G401 (cell line): Measurements from ENCODE around the gene ZNF626. TPM values are rescaled to one million over a fixed set of nuclear protein-coding genes. Genes with fewer than 3 reads are reported as not detected.
A peak's percentile ranks its signal among the peaks of the same experiment; 100 is the strongest.
"Not testable (repeated sequence)": the region's sequence is repeated elsewhere in the genome, so short reads cannot be mapped to it uniquely, and the experiment has no call there.

Experiments used
- DNase-seq: peaks from one replicate; pipeline ENCODE4 v3.0.0-alpha.2; 2015; ENCODE audit warnings: low spot score
- in situ Hi-C: cut with HindIII; loops from 2 replicates; pipeline ENCODE4 v1.10.0; 2016; ENCODE audit warnings: low sequenced_read_pairs, mixed read lengths
- total RNA-seq: library from RNA; depleted of rRNA; stranded (reverse); fragments of >200 nt; shearing (Covaris generic); gene quantifications from 2 replicates; pipeline ENCODE4 v1.2.3, GENCODE V29; 2014; rRNA removed

ZNF626 gene
- total RNA-seq = 1.2 and 2.5 TPM in 2 replicates

- peak; percentile 99 for DNase-seq
Measured at GRCh38 chr19:20661150-20661819, at the start of gene ZNF626. TSS of gene ZNF626 (minus strand) at chr19:20661571. CDS start at chr19:20661446, 125 bp downstream.

GRCh38 chr19:20669263-20669662 is 7.9 kb upstream of the ZNF626 start:
- in situ Hi-C loops = no loop called here
- no peak for DNase-seq

More at GRCh38 chr19:20661150-20661819, at the start of gene ZNF626:
- in situ Hi-C loops = no loop called here

- in situ Hi-C loops = no loop called here
- DNase-seq = no peak
Measured at GRCh38 chr19:20667281-20667680, 5.9 kb upstream of the ZNF626 start.

- DNase-seq = peak; percentile 68
- in situ Hi-C loops = no loop called here
Measured at GRCh38 chr19:20664901-20665781, 3.8 kb upstream of the ZNF626 start.

- in situ Hi-C loops, DNase-seq: not testable (repeated sequence)
Measured at GRCh38 chr19:20664475-20664874, 3.1 kb upstream of the ZNF626 start.

GRCh38 chr19:20662421-20663105 is 1.2 kb upstream of the ZNF626 start:
- in situ Hi-C loops = no loop called here
- DNase-seq = peak; percentile 8

- DNase-seq = peak; percentile 5
- in situ Hi-C loops = no loop called here
Measured at GRCh38 chr19:20660473-20661140, 764 bp downstream of the ZNF626 start.

- in situ Hi-C loops = no loop called here
- no peak for DNase-seq
Measured at GRCh38 chr19:20640545-20640944, 20.8 kb downstream of the ZNF626 start.

- in situ Hi-C loops = no loop called here
- no peak for DNase-seq
Measured at GRCh38 chr19:20640023-20640422, 21.3 kb downstream of the ZNF626 start.

- not testable (repeated sequence) for DNase-seq
Measured at GRCh38 chr19:20624560-20624959, 36.8 kb downstream of the ZNF626 start.

GRCh38 chr19:20616071-20616470 is 45.3 kb downstream of the ZNF626 start:
- in situ Hi-C loops = no loop called here

More at GRCh38 chr19:20624560-20624959, 36.8 kb downstream of the ZNF626 start:
- in situ Hi-C loops = not testable (repeated sequence)

GRCh38 chr19:20614971-20615370 is 46.4 kb downstream of the ZNF626 start:
- DNase-seq, in situ Hi-C loops: not testable (repeated sequence)

More at GRCh38 chr19:20616071-20616470, 45.3 kb downstream of the ZNF626 start:
- DNase-seq = no peak

GRCh38 chr19:20612711-20613316 is 48.6 kb downstream of the ZNF626 start:
- no peak for DNase-seq
- in situ Hi-C loops = no loop called here

- no peak for DNase-seq
Measured at GRCh38 chr19:20611866-20612265, 49.5 kb downstream of the ZNF626 start.

GRCh38 chr19:20607943-20608342 is 53.4 kb downstream of the ZNF626 start:
- in situ Hi-C loops = no loop called here
- no peak for DNase-seq

More at GRCh38 chr19:20611866-20612265, 49.5 kb downstream of the ZNF626 start:
- in situ Hi-C loops = no loop called here
